Caco-2 (cell line): ENCODE results near the gene UMOD. TPM values are rescaled to one million over a fixed set of nuclear protein-coding genes. Genes with fewer than 3 reads are reported as not detected.

ENCODE experiments used
- BruUV-seq: library from RNA; stranded (reverse); fragments of 400-500 nt; replicated peaks from 2 replicates; lab custom pipeline; 2021; lab: Mats Ljungman, UMichigan
- CTCF ChIA-PET: fragments of 300-600 bp; sonication (Branson Sonifier 250); formaldehyde crosslinking; loops from one replicate; lab custom pipeline; 2022; ENCODE audit warnings: antibody characterized with exemption; lab: Charles Lee
- POLR2A ChIA-PET: fragments of 300-600 bp; sonication (Branson Sonifier 250); formaldehyde crosslinking; loops from one replicate; lab custom pipeline; 2022; ENCODE audit warnings: antibody characterized with exemption; lab: Charles Lee
- DNase-seq, 2 experiments: peaks; one replicate each; pipeline versions ENCODE4 v3.0.0 to v3.0.0-alpha.2; 2020 to 2022
- H3K27me3 ChIP-seq: replicated peaks from 2 replicates; pipeline ENCODE4 v1.6.0; 2011; ENCODE audit warnings: low read length; ENCODE audit not compliant: control insufficient read depth, insufficient read depth
- H3K36me3 ChIP-seq: 2 replicates; pipeline ENCODE4 v1.5.1; 2011; ENCODE audit warnings: low read length; ENCODE audit not compliant: control insufficient read depth, insufficient read depth
- H3K4me1 ChIP-seq: fragments of 250-450 bp; sonication (Bioruptor Pico); 2 replicates; pipeline ENCODE4 v1.5.1; 2020; ENCODE audit warnings: mild to moderate bottlenecking
- H3K4me3 ChIP-seq: 2 replicates; pipeline ENCODE4 v1.5.1; 2011; ENCODE audit warnings: low read depth, mild to moderate bottlenecking, control low read depth, low read length
- H3K9me3 ChIP-seq: fragments of 250-450 bp; sonication (Bioruptor Pico); 2 replicates; pipeline ENCODE4 v1.5.1; 2020; ENCODE audit warnings: mild to moderate bottlenecking, moderate library complexity
- H3K27ac Mint-ChIP-seq: one replicate; pipeline ENCODE4 v1.8.0; 2022; ENCODE audit warnings: mixed read lengths; ENCODE audit not compliant: unreplicated experiment
- H3K27me3 Mint-ChIP-seq: one replicate; pipeline ENCODE4 v1.8.0; 2022; ENCODE audit warnings: mixed read lengths; ENCODE audit not compliant: insufficient read depth, unreplicated experiment
- H3K36me3 Mint-ChIP-seq: one replicate; pipeline ENCODE4 v1.8.0; 2022; ENCODE audit warnings: mild to moderate bottlenecking, mixed read lengths; ENCODE audit not compliant: insufficient read depth, unreplicated experiment
- H3K4me1 Mint-ChIP-seq: one replicate; pipeline ENCODE4 v1.8.0; 2022; ENCODE audit warnings: low read depth, mixed read lengths; ENCODE audit not compliant: unreplicated experiment
- H3K4me3 Mint-ChIP-seq: one replicate; pipeline ENCODE4 v1.8.0; 2022; ENCODE audit warnings: mild to moderate bottlenecking, moderate library complexity, mixed read lengths; ENCODE audit not compliant: unreplicated experiment
- H3K9me3 Mint-ChIP-seq: one replicate; pipeline ENCODE4 v1.8.0; 2022; ENCODE audit warnings: mixed read lengths; ENCODE audit not compliant: unreplicated experiment
- CTCF ChIP-seq, 2 experiments: fragments of 200-600 bp in 1 of 2; IDR thresholded peaks; 1 replicate in 1 of 2; 2 replicates in 1 of 2; pipeline versions ENCODE4 v1.5.1 to v1.8.0; 2011 to 2022; ENCODE audit warnings: antibody characterized with exemption in 1 of 2, control low read depth in 1 of 2, inconsistent platforms in 1 of 2, low read depth in 1 of 2, low read length in 1 of 2, mild to moderate bottlenecking in 1 of 2, moderate library complexity in 1 of 2; ENCODE audit not compliant: insufficient read depth in 1 of 2, severe bottlenecking in 1 of 2, unreplicated experiment in 1 of 2
- intact Hi-C: fragments of 100-400 bp; cut with micrococcal nuclease; formaldehyde crosslinking; loops from one replicate; pipeline ENCODE4 v1.10.0; 2022; ENCODE audit not compliant: unreplicated experiment
- total RNA-seq: library from RNA; stranded (reverse); gene quantifications from 2 replicates; pipeline ENCODE4 v1.2.3, GENCODE V29; 2022

The UMOD gene
- total RNA-seq, 1 experiment from 2014 or later = not detected

- TF ChIP-seq CTCF (IDR thresholded peaks at IDR 0.05; ENCODE audit: insufficient read depth in 1 of 2, low read depth in 1 of 2, low read length in 1 of 2, severe bottlenecking in 1 of 2, unreplicated experiment in 1 of 2) = no peak
- Mint-ChIP-seq H3K27me3 (peaks cover 4% of the 10 kb centered on the region), H3K27ac (no peak overlapping the region), H3K36me3 (no peaks in the 10 kb centered on the region), H3K9me3 (no peaks in the 10 kb centered on the region), H3K4me3 (no peak overlapping the region), H3K4me1 (no peaks in the 10 kb centered on the region)
- POLR2A ChIA-PET = no interaction called here
- Histone ChIP-seq H3K36me3 (no peaks in the 10 kb centered on the region), H3K9me3 (no peaks in the 10 kb centered on the region), H3K4me1 (no peaks in the 10 kb centered on the region), H3K27me3 (no peaks in the 10 kb centered on the region), H3K4me3 (no peak overlapping the region)
- no TSS peak for BruUV-seq
- DNase-seq = no peak
- CTCF ChIA-PET = interaction anchor here (0.8 to 2.0 kb wide), 3 partner anchors 475 to 758 kb away, joined by 4 to 14 read pairs (median 7); no protein-coding TSS in a partner anchor
- intact Hi-C loops = loop anchor here (2.0 to 10.0 kb wide), 3 partner anchors 312 to 778 kb away; partner anchors contain the start of gene ACSM1
Observed at GRCh38 chr16:20382202-20382948, 29.9 kb upstream of the UMOD start.

- Mint-ChIP-seq H3K9me3 (no peaks in the 10 kb centered on the region), H3K4me3 (no peak overlapping the region), H3K36me3 (no peaks in the 10 kb centered on the region), H3K27ac (no peak overlapping the region), H3K4me1 (no peaks in the 10 kb centered on the region), H3K27me3 (peaks cover 4% of the 10 kb centered on the region)
- BruUV-seq = no TSS peak
- intact Hi-C loops = loop anchor here (10.0 kb wide), 2 partner anchors 314 to 776 kb away; partner anchors contain the start of gene ACSM1
- DNase-seq = no peak
- CTCF ChIA-PET = interaction anchor here (0.6 to 0.7 kb wide), 2 partner anchors 117 to 668 kb away, joined by 3 read pairs; no protein-coding TSS in a partner anchor
- H3K36me3 ChIP-seq = no peaks in the 10 kb centered on the region
- no peaks in the 10 kb centered on the region for H3K9me3 ChIP-seq
- TF ChIP-seq CTCF (IDR thresholded peaks at IDR 0.05; ENCODE audit: insufficient read depth in 1 of 2, low read depth in 1 of 2, low read length in 1 of 2, severe bottlenecking in 1 of 2, unreplicated experiment in 1 of 2) = no peak
- H3K27me3 ChIP-seq = no peaks in the 10 kb centered on the region
- POLR2A ChIA-PET = no interaction called here
- H3K4me1 ChIP-seq = no peaks in the 10 kb centered on the region
- no peak overlapping the region for H3K4me3 ChIP-seq
Observed at GRCh38 chr16:20380782-20381181, 28.3 kb upstream of the UMOD start.

- Histone ChIP-seq H3K4me3 (no peak overlapping the region), H3K9me3 (no peaks in the 10 kb centered on the region), H3K36me3 (no peaks in the 10 kb centered on the region), H3K4me1 (no peaks in the 10 kb centered on the region), H3K27me3 (no peaks in the 10 kb centered on the region)
- no peak for DNase-seq
- Mint-ChIP-seq H3K4me1 (no peaks in the 10 kb centered on the region), H3K36me3 (no peaks in the 10 kb centered on the region), H3K27me3 (peaks cover 11% of the 10 kb centered on the region), H3K27ac (no peak overlapping the region), H3K9me3 (no peaks in the 10 kb centered on the region), H3K4me3 (no peak overlapping the region)
- no TSS peak for BruUV-seq
- TF ChIP-seq CTCF (IDR thresholded peaks at IDR 0.05; ENCODE audit: insufficient read depth in 1 of 2, low read depth in 1 of 2, low read length in 1 of 2, severe bottlenecking in 1 of 2, unreplicated experiment in 1 of 2) = no peak
- ChIA-PET CTCF (no interaction called here), POLR2A (no interaction called here)
- intact Hi-C loops = no loop called here
Observed at GRCh38 chr16:20377181-20377580, 24.7 kb upstream of the UMOD start.
